Fibroblast of villous mesenchyme (primary cell): Measurements from ENCODE around the gene PRKCE. TPM values are rescaled to one million over a fixed set of nuclear protein-coding genes. Genes with fewer than 3 reads are reported as not detected.

Source experiments
- DNase-seq: peaks from one replicate; pipeline ENCODE4 v3.0.0-alpha.2; 2010; ENCODE audit warnings: low read depth
- H3K4me3 ChIP-seq: 2 replicates; pipeline ENCODE4 v1.5.1; 2011; ENCODE audit warnings: low read depth, mild to moderate bottlenecking, low read length
- CTCF ChIP-seq: IDR thresholded peaks from 2 replicates; pipeline ENCODE4 v1.5.1; 2012; ENCODE audit warnings: low read depth, mild to moderate bottlenecking, low read length; ENCODE audit not compliant: insufficient read depth
- total RNA-seq: library from RNA; depleted of rRNA; stranded (reverse); fragments of >200 nt; gene quantifications from 2 replicates; pipeline ENCODE4 v1.2.3, GENCODE V29; 2012

The PRKCE gene
- total RNA-seq, 1 donor, result 27.2 TPM

- no peak for TF ChIP-seq CTCF
- no peak for DNase-seq
- no peak overlapping the region for H3K4me3 ChIP-seq
These were observed 250.9 kb downstream of the PRKCE start for GRCh38 chr2:45902380-45902779.

GRCh38 chr2:45902781-45903375 is 251.4 kb downstream of the PRKCE start:
- TF ChIP-seq CTCF, result no peak
- no peak for DNase-seq

DNA sequence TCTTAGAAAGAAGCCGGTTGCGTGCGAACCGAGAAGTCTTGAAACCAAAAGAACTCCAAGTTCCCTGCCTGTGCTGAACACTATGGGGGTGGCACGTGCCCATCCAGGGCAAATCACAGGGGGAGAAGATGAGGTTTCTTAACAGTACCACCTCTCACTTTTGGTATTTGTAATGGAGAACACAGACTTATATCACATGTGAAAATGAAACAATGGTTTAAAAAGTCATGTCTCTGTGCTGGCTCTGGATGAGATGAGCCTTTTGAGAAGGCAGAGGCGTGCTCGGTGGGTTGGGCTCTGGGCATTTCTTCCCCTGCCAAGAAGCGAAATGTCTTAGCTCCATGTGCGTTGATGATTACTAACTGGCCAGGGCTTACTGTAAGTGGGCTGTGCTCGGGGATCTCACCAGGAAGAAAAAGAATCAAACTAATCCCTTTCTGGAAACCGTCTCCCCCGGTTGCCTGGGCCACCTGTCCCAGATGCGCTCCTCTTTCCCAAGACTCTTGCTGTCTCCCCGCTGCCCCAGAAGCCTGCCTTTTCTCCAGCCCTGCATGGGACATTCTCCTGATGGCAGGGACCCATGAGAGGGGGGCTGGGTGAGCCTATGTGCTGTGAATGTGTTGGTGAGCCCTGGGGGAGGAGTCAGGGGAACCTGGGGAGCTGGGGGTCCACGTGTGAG is 252.9 kb downstream of the PRKCE start:
- no peak for DNase-seq
- TF ChIP-seq CTCF, result no peak
- no peak overlapping the region for H3K4me3 ChIP-seq

More at GRCh38 chr2:45902781-45903375, 251.4 kb downstream of the PRKCE start:
- no peak overlapping the region for H3K4me3 ChIP-seq

- DNase-seq, result no peak
- no peak for TF ChIP-seq CTCF
- H3K4me3 ChIP-seq, result no peak overlapping the region
These were observed 253.6 kb downstream of the PRKCE start for GRCh38 chr2:45904946-45905631.

- DNase-seq, result no peak
- H3K4me3 ChIP-seq, result no peak overlapping the region
- no peak for TF ChIP-seq CTCF
These were observed 254.1 kb downstream of the PRKCE start for GRCh38 chr2:45905632-45905958.

DNA sequence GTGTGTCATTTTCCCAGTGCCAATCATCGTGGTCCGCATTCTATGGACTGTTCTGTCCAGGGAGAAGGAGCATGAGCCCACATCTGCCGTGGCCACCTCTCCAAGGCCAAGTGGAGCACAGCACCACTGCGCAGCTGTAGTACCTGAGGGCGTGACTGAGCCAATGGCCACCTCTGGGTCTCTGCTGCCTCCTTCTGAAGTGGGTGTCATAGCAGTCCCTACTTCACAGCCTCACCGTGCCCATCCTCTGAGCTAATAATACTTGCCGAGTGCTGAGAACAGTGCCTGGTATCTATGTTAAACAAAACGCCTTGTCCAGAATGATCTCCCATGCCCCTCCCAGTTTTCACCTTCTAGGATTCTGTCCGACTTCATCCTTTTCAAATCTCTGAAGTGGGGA is 256.1 kb downstream of the PRKCE start:
- no peak overlapping the region for H3K4me3 ChIP-seq
- no peak for DNase-seq
- no peak for TF ChIP-seq CTCF
